WTC11 (cell line): Measurements from ENCODE around the gene TAPBP.

Source experiments
- ATF1 ChIP-seq: sonication (generic); formaldehyde crosslinking; IDR thresholded peaks from 2 replicates; pipeline ENCODE4 v1.8.1; 2023; ENCODE audit warnings: mild to moderate bottlenecking, moderate library complexity, missing genetic modification reagents
- ATF2 ChIP-seq: sonication (generic); formaldehyde crosslinking; IDR thresholded peaks from 2 replicates; pipeline ENCODE4 v1.8.1; 2022; ENCODE audit warnings: low read depth, missing genetic modification reagents, borderline replicate concordance
- CREB1 ChIP-seq: sonication (generic); formaldehyde crosslinking; IDR thresholded peaks from 2 replicates; pipeline ENCODE4 v1.8.0; 2023; ENCODE audit warnings: mild to moderate bottlenecking, missing genetic modification reagents
- CTCF ChIP-seq: fragments of 200-600 bp; IDR thresholded peaks from 2 replicates; pipeline ENCODE4 v1.8.0; 2022; ENCODE audit warnings: antibody characterized with exemption
- ELF4 ChIP-seq: sonication (generic); formaldehyde crosslinking; IDR thresholded peaks from 2 replicates; pipeline ENCODE4 v1.8.1; 2022; ENCODE audit warnings: low read depth, mild to moderate bottlenecking, moderate library complexity, missing genetic modification reagents
- FOXJ3 ChIP-seq: sonication (generic); formaldehyde crosslinking; IDR thresholded peaks from 2 replicates; pipeline ENCODE4 v1.9.0; 2021; ENCODE audit warnings: missing genetic modification reagents, mild to moderate bottlenecking, borderline replicate concordance
- JUN ChIP-seq: sonication (generic); formaldehyde crosslinking; IDR thresholded peaks from 2 replicates; pipeline ENCODE4 v1.8.0; 2023; ENCODE audit warnings: mild to moderate bottlenecking, missing genetic modification reagents
- NFYB ChIP-seq: sonication (generic); formaldehyde crosslinking; conservative IDR thresholded peaks from 2 replicates; pipeline ENCODE4 v1.8.0; 2022; ENCODE audit warnings: low read depth, missing genetic modification reagents
- TEAD1 ChIP-seq: sonication (generic); formaldehyde crosslinking; IDR thresholded peaks from 2 replicates; pipeline ENCODE4 v1.8.0; 2022; ENCODE audit warnings: mild to moderate bottlenecking, missing genetic modification reagents
- ZNF423 ChIP-seq: fragments of 250-450 bp; sonication (Bioruptor Pico); IDR thresholded peaks from 2 replicates; pipeline ENCODE4 v2.1.2; 2022; ENCODE audit warnings: mild to moderate bottlenecking, moderate library complexity
- ZNF425 ChIP-seq: fragments of 250-450 bp; sonication (Bioruptor Pico); conservative IDR thresholded peaks from 2 replicates; pipeline ENCODE4 v1.9.0; 2021; ENCODE audit warnings: mild to moderate bottlenecking
- TF ChIP-seq, protein P1 (sequence below): sonication (generic); formaldehyde crosslinking; conservative IDR thresholded peaks from 2 replicates; pipeline ENCODE4 v1.8.1; 2022; ENCODE audit warnings: mild to moderate bottlenecking, missing genetic modification reagents
- TF ChIP-seq, protein P2 (sequence below): sonication (generic); formaldehyde crosslinking; IDR thresholded peaks from 2 replicates; pipeline ENCODE4 v1.8.0; 2022; ENCODE audit warnings: missing genetic modification reagents

GRCh38 chr6:33277663-33278391 is 36.1 kb downstream of the TAPBP start:
- no peak for TF ChIP-seq JUN (CRISPR knock-in tag)
- no peak for TF ChIP-seq CREB1
- no peak for TF ChIP-seq CTCF
- TF ChIP-seq FOXJ3 (CRISPR knock-in tag) = no peak
- TF ChIP-seq ZNF425 = no peak
- TF ChIP-seq ZNF423 = no peak
- TF ChIP-seq, protein P1, sequence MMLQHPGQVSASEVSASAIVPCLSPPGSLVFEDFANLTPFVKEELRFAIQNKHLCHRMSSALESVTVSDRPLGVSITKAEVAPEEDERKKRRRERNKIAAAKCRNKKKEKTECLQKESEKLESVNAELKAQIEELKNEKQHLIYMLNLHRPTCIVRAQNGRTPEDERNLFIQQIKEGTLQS (CRISPR knock-in tag) = no peak
- no peak for TF ChIP-seq NFYB
- TF ChIP-seq ATF2 = no peak
- TF ChIP-seq ATF1 (CRISPR knock-in tag) = no peak
- no peak for TF ChIP-seq TEAD1 (CRISPR knock-in tag)
- TF ChIP-seq, protein P2, sequence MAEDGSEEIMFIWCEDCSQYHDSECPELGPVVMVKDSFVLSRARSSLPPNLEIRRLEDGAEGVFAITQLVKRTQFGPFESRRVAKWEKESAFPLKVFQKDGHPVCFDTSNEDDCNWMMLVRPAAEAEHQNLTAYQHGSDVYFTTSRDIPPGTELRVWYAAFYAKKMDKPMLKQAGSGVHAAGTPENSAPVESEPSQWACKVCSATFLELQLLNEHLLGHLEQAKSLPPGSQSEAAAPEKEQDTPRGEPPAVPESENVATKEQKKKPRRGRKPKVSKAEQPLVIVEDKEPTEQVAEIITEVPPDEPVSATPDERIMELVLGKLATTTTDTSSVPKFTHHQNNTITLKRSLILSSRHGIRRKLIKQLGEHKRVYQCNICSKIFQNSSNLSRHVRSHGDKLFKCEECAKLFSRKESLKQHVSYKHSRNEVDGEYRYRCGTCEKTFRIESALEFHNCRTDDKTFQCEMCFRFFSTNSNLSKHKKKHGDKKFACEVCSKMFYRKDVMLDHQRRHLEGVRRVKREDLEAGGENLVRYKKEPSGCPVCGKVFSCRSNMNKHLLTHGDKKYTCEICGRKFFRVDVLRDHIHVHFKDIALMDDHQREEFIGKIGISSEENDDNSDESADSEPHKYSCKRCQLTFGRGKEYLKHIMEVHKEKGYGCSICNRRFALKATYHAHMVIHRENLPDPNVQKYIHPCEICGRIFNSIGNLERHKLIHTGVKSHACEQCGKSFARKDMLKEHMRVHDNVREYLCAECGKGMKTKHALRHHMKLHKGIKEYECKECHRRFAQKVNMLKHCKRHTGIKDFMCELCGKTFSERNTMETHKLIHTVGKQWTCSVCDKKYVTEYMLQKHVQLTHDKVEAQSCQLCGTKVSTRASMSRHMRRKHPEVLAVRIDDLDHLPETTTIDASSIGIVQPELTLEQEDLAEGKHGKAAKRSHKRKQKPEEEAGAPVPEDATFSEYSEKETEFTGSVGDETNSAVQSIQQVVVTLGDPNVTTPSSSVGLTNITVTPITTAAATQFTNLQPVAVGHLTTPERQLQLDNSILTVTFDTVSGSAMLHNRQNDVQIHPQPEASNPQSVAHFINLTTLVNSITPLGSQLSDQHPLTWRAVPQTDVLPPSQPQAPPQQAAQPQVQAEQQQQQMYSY (CRISPR knock-in tag) = no peak
- TF ChIP-seq ELF4 (CRISPR knock-in tag) = no peak
